GM12874 (cell line): Measurements from ENCODE around the gene RRP1B.

Source experiments
- TF ChIP-seq, protein P1 (sequence below): IDR thresholded peaks from 2 replicates; pipeline ENCODE4 v1.5.1; 2011; ENCODE audit warnings: low read depth, mild to moderate bottlenecking, control low read depth, low read length, moderate library complexity; ENCODE audit not compliant: insufficient read depth

RRP1B gene

DNA sequence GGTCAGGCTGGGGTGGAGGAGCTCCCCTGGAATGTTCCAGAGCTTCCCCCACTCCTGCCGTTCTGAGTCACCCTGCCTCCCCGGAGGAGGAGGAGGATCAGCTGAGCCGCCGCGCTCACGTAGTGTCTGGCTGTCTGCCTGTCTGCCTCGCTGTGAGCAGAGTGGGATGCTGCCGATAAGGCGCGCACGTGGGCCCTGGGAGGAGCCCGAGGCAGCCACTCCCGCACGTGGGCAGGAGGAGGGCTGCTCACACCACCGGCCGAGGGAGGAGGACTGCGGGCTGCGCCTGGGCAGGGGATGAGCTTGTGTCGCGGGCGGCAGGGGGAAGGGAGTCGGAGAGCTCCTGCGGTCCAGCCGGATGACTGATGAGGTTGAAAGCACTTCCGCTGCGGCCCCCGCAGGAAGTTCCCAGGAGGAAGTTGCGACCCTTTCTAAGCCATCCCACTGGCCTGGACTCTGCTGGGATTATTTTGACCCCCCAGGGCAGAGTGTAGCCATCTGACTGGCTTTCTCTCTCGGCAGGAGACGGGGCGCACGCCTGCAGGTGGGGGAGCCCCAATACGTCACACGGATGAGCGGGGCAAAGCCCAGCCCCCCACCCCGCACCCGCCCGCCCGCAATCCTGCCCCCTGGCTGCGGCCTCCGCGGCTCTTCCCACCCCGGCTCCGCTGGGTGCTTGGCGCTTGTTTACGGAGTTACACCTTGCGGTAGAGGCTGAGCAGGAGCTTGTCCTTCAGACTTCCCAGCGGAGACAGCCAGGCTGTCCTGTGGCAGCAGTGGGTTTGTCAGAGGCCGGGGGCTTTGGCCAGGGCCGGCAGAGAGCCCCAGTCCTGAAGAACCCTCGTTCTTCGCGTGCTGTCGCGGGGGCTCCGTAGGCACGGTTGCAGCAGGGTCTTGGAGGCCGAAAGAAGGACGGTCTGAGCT lies 69.4 kb downstream of the RRP1B start:
- TF ChIP-seq, protein P1, sequence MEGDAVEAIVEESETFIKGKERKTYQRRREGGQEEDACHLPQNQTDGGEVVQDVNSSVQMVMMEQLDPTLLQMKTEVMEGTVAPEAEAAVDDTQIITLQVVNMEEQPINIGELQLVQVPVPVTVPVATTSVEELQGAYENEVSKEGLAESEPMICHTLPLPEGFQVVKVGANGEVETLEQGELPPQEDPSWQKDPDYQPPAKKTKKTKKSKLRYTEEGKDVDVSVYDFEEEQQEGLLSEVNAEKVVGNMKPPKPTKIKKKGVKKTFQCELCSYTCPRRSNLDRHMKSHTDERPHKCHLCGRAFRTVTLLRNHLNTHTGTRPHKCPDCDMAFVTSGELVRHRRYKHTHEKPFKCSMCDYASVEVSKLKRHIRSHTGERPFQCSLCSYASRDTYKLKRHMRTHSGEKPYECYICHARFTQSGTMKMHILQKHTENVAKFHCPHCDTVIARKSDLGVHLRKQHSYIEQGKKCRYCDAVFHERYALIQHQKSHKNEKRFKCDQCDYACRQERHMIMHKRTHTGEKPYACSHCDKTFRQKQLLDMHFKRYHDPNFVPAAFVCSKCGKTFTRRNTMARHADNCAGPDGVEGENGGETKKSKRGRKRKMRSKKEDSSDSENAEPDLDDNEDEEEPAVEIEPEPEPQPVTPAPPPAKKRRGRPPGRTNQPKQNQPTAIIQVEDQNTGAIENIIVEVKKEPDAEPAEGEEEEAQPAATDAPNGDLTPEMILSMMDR = no peak

DNA sequence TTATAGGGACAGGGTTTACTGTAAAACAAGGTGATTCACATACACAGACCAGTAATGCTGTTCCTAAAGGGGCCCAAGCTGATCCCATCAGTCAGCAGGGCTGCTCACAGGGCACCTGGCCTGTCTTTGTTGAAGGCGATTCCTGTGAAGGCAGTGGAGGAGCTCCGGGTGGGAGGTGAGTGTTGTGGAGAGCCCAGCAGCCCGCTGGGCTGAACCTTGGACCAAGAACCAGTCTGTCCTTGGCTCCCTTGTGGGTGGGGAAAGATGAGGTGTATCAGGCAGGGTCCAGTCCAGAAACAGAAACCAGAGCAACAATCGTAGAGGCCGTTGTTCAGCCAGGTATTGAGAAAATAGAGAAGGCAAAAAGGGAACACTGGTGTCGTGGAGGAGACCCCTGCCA lies 72.1 kb downstream of the RRP1B start:
- TF ChIP-seq, protein P1 = no peak

DNA sequence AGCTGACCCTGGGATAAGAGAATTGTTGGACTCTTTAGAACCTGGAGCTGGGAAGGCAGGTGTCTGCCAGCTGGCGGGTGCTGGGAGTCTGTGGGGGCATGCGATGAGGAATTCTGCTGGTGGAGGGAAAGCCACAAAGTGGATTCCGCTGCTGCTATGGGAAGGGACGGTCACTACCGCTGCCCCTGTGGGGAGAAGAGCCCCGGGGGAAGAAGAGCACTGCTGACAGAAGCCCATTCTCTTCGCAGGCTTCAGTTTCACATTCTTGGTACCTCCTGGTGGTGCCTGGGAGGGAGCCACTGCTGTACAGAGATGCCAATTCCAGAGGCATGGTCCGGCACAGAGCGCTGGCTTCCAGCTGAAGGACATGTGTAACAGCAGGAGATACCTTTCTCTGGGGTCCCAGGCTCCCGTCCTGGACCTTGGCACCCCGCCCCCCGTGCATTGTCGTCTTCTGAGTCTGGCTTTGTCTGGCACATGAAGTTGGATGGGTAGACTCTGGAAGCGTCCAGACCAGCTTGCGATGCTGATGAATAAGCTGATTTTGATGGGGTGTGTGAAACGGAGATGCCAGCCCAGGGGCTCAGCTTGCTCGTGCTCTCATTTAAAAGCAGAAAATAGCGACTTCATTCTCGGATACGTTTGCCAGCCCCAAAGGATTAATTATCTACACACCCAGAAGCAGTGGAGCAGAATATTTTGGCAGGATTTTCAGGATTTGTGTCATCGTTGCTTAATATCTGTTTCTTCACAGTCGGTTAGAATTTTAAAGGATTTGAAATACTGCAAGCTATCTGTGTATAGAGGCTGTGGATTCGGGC lies 72.7 kb downstream of the RRP1B start:
- TF ChIP-seq, protein P1 = no peak

DNA sequence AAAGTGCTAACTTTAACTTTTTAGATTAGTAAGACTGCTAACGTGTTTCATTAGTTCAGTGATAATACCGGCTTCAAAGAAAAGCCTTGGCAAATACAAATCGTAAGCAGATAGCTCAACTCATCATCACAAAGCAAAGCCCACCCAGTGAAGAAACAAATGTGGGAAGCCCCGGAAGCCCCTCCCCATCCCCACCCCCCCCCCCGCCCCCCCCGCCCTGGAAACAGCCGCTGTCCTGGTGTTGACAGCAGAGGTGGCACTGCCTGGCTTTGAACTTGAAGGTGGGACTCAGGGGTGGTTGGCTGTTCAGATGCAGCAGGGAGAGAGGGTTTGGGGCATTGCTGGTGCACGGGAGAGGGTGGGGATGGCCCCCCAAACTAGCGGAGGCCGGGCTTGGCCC lies 73.7 kb downstream of the RRP1B start:
- TF ChIP-seq, protein P1 = no peak

DNA sequence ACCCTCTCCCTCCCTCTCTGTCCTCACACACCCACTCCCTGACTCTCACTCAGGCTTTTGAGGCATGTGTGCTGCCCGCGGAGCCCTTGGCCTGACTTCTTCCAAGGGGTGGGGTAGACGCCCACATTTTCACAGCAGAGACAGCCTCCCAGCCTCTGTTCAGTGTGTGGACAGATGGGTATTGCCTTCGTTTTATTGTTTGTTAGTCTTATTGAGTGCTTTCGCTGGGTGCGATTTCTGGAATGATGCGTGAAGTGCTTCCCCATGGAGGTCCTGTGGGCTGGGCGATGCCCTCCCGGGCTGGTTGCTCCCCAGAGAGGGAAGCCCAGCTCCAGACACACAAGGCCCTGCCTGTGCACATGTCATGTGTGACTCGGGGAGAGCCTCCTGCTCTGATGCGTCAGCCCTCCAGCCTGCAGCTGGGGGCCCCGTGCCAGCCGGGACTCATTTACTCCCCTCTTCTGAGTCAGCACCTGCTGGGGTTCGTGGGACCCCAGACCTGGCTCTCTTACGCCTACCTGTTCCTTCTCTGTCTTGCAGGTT lies 74.2 kb downstream of the RRP1B start:
- TF ChIP-seq, protein P1 = no peak

DNA sequence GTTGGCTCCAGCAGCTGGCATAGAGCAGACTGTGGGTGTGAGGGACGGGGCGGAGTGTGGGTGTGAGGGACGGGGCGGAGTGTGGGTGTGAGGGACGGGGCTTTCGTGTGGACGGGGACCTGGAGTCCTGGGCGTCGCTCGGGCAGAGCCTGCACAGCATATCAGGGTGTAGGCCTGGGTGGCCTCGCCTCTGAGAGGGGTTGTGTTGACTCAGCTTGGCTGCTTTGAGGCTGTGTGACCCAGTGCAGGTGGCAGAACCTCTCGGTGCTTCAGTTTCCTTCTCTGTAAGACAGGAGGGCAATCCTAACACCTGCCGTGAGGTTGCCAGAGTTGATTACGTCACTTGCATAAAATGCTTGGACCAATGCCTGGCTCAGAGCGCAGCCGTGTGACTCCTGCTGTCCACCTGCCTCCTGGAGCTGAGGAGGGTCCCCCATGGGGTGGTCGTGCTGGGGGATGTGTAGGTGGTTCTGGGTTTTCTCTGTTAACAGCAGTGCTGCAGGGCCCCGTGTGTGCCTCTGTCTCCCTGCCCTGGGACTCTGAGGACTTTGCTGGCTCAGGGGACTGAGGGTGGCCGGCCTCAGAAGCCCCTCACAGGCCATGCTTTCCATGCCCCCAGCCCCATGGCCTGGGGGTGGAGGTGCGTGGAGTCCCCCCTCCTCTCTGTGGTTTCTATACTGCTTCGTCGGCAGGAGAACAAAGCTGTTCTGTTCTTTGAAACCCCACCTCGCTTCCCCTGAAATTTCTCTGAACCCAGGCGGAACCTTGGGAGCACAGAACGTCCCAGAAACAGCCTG lies 75.0 kb downstream of the RRP1B start:
- TF ChIP-seq, protein P1 = no peak

DNA sequence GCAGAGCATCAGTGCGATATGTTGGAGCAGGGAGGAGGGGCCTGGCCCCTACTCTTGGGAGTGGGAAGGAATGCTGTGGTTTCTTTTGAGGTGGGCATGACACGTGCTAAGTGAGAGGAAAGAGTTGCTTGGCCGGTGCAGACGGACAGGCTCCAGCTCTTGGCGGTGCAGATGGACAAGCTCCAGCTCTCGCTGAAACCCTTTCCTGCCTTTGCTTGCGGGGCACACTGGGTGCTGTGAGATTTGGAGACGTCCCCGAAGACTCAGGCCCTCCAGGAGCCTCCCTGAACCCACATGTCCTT lies 75.5 kb downstream of the RRP1B start:
- TF ChIP-seq, protein P1 = no peak
